ELF-1 (cell line): ENCODE results near the gene FXYD1.
"Not testable (repeated sequence)": the region's sequence is repeated elsewhere in the genome, so short reads cannot be mapped to it uniquely, and the experiment has no call there.

Source experiments
- DNase-seq: peaks from one replicate; pipeline ENCODE4 v3.0.0-alpha.2; 2016; ENCODE audit warnings: low read depth, low spot score

The FXYD1 gene

DNA sequence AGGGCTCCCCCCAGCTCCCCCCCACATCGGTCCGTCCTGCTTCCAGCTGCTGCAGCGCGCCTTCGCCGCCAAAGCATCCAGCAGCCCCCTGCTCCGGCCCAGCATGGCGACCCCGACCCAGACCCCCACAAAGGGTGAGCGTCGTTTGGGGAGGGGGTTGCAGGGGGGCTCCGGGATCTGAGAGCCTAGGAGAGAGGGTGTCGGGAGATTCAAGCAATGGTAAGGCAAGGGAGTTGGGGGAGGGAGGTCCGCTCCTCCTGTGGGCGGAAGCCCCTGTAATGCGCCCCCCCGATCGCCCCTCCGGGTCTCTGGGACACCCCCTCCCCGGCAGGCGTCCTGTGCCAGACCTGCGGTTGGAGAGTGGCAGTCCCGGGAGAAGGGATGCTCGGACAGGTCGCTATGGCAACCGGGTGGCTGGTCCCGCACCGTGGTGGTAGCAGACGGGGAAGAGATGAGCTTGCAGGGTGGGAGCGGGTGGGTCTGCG, 4.6 kb downstream of the FXYD1 start, which contains the start of gene FXYD7:
Gene FXYD7 (plus strand): TSS at position 25 of the 485 bp plus-strand sequence. CDS start 79 bp downstream, at position 104.
- DNase-seq, result no peak

DNA sequence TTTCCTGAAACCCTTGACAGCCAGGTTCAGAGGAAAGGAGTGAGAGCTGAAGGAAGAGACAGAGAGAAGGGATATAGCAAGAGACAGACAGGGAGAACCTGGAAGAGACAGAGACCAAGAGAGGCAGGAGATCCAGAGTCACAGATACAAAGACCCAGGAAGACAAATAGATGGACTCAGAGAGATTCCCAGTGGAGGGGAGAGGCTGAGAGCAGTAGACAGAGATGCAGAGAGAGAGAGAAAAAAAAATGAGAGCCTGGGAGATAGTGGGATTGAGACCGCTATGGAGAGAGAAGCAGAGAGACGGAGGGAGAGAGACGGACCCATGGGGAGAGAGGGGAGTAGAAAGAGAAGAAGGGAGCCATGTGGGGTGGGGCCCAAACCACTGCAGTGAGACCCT, 5.2 kb downstream of the FXYD1 start:
- no peak for DNase-seq

DNA sequence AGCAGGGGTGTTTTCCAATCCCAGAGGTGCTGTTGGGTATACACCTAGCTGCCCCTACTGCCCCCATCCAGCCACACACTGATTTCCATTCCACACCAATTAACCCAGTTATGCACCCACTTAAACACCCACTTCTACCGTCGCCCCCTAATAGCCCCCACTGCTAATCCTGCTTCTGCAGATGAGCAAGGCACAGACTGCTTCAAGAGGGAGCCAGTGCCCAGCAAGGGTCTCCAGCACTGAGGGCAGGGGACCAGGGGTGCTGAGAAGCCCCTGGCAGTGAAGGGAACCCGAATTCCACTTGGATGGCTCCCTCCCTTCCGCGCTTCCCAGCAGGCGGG, 5.6 kb downstream of the FXYD1 start:
- no peak for DNase-seq

DNA sequence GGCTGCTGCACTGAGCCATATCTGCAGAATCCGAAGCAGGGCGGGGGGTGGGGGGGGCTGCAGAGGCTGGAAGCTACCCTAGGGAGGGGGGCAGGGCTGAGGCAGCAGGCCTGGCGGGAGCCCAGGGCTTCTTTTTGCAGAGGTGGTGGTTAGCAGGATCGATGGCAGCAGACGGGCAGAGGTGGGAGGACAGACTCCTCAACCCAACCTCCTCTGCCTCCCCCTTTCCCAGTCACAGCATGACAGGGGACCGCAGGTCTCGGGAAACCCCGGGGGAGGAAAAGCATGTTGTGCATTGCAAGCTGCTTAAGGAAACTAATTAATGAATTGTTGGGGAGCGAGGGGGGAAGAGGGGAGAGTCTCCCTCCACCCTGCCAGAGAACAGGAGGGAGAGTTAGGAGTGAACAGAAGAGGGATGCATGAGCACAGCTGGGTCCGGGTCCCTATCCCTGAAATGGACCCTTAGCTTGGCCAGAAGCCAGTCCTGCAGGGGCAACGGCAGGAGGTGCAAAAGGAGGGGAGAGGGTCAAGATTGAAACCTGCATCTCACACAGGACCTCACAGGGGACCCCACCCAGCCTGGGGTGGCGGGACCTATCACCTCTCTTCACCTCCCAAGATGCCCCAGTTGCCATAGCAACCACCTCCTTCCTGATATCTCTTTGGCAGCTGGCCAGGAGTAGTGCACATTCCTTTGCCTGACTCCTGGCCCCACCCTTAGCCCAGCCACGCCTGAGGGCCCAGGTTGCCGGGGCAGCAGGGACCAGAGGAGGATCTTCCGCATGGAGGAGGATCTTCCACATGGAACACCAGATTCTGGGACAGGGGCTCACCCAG, 6.2 kb downstream of the FXYD1 start:
- peak; percentile 84 for DNase-seq

DNA sequence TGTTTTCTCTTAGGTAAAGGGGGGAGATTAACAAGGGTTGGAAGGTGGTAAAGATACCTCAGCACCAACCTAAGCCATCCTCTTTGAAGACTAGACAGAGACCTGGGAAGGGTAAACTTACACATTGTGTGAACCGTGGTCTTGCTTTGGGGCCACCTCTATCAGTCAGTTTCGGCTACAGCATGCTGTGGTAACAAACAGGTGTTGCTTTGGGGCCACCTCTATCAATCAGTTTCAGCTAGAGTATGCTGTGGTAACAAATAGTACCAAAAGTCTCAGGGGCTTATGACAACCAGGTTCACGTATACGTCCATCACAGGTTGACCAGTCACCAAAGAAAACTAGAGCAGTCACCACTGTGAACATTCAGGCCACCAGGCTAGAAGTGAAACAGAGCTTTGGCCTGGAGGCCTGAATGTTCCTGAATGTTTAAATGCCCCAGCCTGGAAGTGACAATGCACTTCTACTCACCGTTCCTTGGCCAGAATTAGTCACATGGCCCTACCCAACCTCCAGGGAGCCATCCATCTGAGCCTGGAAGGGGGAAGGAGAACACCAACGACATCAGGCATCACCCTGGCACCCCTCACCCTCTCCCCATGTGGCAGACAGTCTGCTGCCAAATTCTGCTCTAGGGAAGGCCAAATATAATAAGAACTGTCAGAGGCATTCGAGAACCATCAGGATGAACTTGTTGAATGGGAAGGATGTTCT, 8.3 kb downstream of the FXYD1 start:
- DNase-seq, result no peak

DNA sequence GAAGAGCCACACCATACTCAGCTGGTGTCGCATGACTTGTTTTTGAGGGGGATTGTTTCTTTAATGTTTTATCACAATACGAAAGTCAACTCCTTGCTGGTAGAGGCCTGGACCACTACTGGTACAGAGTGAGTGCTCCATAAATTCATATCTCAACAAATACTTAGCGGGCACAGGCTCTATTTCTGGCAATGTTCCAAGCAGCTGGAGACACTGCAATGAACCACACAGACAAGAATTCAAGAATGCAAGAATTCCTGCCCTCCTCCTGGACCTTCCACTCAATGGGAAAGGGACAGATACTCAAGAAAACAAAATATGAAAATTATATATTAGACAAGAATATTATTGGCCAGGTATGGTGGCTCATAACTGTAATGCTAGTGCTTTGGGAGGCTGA, 10.8 kb downstream of the FXYD1 start:
- DNase-seq, result no peak

DNA sequence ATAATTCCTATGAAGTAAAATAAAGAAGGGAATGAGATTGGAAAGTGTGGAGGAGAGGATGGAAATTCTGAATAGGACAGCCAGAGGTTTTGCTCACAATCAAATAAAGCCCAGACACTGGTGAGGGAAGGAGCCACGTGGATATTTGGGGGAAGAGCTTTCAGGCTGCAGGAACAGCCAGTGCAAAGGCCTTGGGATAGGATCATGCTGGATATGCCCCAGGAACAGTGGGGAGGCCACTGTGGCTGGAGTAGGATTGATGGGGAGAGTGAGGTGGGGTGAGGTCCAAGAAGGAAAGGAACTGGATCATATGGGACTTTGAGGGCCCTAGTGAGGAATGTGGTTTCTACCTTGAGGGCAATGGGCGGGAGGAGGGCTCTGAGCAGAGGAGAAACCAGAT, 11.8 kb downstream of the FXYD1 start:
- peak; percentile 39 for DNase-seq

DNA sequence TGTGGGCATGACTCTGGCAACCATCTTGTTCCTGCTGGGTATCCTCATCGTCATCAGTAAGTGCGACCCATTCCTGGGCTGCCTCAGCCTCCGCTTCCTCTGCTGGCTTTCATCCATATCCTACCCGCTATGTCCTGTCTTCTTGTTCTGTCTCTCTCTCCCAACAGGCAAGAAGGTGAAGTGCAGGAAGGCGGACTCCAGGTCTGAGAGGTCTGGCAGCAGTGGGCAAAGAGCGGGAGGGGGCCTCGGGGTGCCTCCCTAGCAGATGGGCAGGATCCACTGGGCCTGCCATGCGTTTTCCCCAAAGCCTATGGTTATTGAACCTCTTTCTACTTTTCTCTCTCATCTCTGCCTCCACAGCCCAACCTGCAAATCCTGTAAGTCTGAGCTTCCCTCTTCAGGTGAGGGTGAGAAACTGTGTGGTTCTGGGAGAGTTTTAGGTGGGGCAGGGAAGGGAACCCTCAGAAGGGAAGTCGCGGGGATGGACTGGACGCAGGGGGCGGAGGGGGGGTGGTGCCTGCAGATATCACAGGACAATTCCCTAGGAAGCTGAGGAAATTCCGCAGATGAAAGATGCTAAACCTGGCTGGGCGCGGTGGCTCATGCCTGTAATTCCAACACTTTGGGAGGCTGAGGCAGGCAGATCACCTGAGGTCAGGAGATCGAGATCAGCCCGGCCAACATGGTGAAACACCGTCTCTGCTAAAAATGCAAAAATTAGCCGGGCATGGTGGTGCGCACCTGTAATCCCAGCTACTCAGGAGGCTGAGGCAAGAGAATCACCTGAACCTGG, 12.8 kb downstream of the FXYD1 start:
- DNase-seq, result no peak

DNA sequence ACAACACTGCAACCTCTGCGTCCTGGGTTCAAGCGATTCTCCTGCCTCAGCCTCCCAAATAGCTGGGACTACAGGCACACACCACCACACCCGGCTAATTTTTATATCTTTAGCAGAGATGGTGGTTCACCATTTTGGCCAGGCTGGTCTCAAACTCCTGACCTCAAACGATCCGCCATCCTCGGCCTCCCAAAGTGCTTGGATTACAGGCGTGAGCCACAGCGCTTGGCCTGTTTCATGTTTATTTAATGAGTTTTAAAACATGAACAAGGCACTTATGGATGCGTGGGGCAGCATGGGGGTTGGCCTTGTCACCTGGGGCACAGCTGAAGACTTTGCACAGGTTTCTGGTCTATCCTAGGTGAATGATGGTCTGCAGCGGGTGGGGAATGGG, 14.5 kb downstream of the FXYD1 start:
- DNase-seq, result not testable (repeated sequence)

DNA sequence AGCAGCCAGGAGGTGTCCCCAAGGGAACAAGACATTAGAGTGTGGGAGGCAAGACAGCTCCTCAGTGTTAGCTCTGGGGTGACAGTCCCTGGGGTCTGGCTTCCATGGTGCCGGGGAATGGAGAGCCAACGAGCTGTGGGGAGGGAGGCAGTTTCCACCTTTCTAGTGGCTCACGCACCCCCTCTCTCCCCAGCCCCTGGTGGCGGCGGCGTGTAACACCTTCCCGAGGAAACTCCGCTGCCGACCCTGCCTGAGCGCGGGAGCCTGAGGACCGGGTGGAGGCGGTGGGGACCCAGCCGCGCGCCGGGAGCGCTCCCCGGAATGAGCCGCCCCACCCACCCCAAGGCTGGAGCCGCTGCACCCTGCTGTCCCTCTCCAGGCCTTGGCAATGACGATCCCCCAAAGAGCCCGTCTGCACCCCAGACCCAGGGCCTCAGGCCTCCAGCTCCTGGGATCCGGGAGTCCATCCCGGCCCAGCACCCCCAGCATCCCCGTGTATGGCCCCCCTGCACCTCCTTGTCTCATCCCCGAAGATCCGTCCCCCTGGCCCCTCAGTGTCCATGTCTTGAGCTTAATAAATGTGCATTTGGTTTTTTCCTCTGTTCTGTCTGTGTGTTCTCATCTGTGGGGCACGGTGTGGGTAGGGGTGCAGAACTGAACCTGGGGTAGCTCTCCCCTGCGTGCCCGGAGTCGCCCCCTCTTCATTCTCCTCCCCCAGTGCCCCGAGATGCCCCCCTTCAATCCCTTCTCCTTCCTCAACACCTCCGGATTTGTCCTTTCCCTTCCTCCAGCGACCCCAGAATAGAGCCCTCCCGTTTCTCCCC, 15.3 kb downstream of the FXYD1 start:
- peak; percentile 60 for DNase-seq

DNA sequence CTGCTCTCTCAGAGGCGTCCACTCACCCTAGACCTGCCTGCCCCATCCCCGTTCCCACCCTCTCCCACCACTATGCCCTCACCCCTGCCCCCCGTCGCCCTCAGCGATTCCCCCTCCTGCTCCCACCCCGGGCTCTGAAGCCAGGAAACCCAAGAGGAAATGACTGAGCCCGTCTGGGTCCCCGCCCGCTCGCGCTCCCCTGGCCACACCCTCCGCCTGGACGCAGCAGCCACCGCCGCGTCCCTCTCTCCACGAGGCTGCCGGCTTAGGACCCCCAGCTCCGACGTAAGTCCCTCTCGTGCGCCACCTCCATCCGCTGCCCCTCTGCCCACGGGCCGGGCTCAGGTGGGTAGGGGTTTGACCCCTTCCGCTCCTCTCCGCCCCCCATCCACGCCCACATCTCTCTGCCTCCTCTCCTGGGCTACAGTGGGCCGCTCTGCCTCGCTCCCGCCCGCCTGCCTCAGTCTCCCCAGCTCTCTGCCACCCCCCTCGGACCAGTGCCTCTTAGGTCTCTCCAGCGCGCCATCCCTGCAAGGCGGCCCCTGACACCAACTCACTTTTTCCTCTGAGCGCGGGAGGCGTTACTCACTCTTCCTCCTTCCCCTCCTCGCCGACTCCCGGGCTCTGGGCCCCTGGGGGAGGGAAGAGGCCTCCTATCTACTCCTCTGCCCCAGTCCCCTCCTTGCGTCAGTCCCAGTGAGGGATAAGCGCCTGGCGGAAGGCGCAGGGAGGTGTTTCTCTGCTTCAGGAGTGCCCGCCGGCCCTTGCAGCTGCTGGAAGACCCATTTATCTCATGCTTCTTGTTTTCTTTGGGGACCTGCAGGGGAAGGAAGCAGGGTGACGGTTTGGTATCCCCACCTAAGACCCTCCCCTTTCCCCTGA, 16.1 kb downstream of the FXYD1 start, which contains the start of gene FXYD5:
Gene FXYD5 (plus strand): TSS at position 211 of the 882 bp plus-strand sequence. CDS start 816 bp downstream, outside the sequence.
- DNase-seq, result peak; percentile 86

DNA sequence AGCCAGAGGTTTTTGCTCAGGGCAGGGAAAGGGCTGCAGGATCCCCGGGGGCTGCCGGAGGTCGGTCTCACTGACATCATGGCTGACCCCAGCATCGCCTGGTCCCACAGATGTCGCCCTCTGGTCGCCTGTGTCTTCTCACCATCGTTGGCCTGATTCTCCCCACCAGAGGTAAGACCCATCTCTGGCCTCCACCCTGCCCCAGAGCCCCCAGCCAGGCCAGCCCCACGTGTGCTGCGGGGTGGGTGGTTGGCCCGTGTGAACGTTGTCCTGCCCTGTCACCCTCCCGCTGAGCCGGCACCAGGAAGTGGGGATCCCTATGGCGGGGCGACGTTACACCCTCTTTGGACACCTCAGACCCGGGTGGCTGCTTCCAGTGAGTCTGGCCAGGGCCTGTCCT, 16.8 kb downstream of the FXYD1 start:
- DNase-seq, result no peak

DNA sequence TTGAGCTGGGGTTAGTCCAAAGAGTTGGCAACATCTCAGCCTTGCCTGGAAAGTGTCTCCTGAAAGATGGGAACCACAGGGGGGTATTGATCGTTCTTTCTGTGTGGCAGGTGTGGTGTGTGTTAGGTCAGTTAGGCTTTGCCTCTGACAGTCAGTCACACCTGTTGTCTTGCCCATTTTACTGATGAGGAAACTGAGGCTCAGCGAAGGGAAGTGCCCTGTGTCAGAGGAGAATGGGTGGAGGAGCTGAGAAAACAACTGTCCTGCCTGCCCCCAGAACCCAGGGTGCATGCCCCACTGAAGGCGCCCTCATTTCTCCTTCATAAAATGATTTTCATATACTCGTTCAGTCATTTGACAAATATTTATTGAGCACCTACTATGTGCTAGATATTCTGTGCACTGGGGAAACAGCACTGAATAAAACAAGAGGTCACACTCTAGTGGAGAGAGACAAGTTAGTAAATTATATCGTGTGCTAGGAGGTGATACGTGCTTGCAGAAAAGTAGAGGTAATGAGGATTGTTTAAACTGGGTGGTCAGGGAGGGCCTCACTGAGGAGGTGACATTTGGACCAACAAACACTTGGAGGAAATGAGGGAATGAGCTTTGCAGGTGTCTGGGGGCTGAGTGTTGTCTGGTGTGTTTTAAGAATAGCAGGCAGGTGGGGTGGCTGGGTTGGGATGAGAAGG, 17.5 kb downstream of the FXYD1 start:
- no peak for DNase-seq

DNA sequence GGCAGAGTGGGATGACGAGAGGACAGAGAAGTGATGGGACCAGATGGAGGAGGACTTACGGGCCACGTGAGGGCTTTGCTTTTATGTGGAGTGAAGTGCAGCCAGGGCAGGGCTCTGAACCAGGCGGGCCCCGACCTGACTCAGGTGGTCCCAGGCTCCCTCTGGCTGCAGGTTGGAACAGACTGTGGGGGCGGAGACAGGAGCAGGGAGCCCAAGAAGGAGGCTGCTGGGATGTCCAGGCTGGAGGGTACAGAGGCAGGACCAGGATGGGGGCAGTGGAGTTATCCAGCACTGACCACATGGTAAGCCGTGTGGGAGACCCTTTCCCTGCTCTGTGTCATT, 18.0 kb downstream of the FXYD1 start:
- DNase-seq, result no peak

DNA sequence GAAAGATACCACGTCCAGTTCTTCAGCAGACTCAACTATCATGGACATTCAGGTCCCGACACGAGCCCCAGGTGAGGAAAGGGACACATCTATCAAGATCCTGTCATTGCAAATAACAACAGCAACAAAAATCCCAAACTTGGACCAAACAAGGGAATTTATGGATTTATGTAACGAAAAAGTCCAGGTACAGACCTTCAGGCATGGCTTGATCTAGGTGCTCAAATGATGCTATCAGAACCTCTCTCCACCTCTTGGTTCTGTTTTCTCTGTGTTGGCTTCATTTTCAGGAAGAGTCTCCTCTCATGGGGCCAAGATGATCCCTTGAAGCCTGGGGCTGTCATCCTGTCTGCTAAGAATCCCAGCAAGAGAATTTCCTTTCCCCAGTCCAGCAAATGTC, 18.8 kb downstream of the FXYD1 start:
- DNase-seq, result no peak

DNA sequence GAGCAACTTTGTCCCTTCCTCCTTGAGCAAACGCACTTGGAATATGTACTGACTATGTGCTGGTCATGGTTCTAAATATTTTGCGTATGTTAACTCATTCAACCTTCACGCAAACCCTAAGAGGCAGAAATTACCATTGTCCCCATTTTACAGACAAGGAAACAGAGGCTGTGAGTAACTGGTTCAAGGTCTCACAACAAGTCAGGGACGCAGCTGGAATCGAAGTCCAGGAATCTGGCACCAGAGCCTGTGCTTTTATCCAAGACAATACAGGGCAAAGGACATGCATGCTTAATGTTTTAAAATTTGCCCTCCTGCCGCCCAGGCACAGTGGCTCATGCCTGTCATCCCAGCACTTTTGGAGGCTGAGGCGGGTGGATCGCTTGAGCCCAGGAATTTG, 21.0 kb downstream of the FXYD1 start:
- no peak for DNase-seq

DNA sequence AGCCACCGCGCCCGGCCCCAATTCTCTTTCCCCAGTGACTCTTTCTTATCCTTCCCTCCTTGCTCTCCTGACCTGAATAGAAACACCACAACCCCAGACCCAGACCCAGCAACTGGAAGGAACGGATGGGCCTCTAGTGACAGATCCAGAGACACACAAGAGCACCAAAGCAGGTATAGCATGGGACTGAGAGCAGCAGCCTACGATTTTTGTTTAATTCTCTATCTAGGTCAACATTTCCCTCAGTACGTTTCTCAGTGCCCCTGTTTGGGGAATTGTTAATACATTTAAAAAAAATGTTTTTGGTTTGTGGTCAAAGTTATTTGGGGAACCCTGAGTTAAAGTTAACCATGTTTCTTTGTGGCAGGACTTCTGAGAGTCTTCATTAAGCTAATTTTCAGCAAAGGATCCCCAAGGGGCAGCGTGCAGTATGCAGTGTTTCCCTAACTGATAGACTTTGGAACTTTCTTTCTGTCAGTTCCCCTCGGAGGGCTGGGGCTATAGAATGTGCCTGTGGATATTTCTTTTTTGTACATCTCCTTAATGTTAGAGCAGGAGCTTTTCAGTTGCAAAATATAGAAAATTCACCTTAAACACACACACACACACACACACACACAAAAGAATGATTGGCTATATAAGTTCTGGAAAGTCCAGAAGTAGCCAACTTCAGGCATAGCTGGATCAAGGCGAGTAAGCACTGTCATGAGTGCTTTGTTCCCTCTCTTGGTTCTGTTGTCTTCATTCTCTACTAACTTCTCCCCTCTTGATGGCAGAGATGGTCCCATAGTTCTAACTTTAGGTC, 22.2 kb downstream of the FXYD1 start:
- no peak for DNase-seq

DNA sequence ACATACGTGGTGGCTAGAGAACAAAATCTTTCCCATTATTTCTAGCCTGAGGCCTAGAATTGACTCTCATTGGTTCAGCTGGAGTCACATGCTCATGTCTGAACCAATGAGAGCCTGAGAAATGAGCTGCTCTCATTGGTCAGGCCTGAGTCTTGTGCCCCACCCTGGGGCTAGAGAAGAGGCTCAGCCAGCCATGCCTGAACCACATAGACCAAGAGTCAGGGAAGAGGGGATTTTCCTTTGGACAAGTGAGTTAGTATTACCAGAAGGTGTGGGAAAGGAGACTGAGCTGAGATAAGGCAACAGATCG, 22.8 kb downstream of the FXYD1 start:
- no peak for DNase-seq
